Measurements from ENCODE around the gene ZBTB43. TPM values are rescaled to one million over a fixed set of nuclear protein-coding genes. Genes with fewer than 3 reads are reported as not detected.

Gene ZBTB43
- total RNA-seq, 2 experiments from 2014 or later = 4.1 to 6.4 TPM

GRCh38 chr9:126832440-126832839, 27.6 kb downstream of the ZBTB43 start:
- H3K79me2 ChIP-seq (ENCODE audit: insufficient read depth, low read depth, low read length) = no peaks in the 10 kb centered on the region
- no peaks in the 10 kb centered on the region for H3K9me3 ChIP-seq (ENCODE audit: low read length)
- H3K4me1 ChIP-seq (ENCODE audit: insufficient read depth, low read length, poor library complexity, severe bottlenecking) = no peaks in the 10 kb centered on the region
- no peak for DNase-seq (ENCODE audit: low spot score)
- intact Hi-C loops (cut with micrococcal nuclease; ENCODE audit: unreplicated experiment) = no loop called here
- no peak overlapping the region for H3K4me3 ChIP-seq (ENCODE audit: low read depth, low read length, poor library complexity, severe bottlenecking)
- no peaks in the 10 kb centered on the region for H3K9me2 ChIP-seq (ENCODE audit: insufficient read depth, low read length)
- H3K27ac ChIP-seq (ENCODE audit: low read depth, low read length, poor library complexity, severe bottlenecking) = no peak overlapping the region
- no TSS peak for BruUV-seq (replicated peaks)
- TF ChIP-seq EZH2phosphoT487 (IDR thresholded peaks at IDR 0.05; ENCODE audit: borderline replicate concordance, low read depth, low read length) = no peak
- H4K20me1 ChIP-seq (ENCODE audit: insufficient read depth, low read length) = peaks cover 4% of the 10 kb centered on the region; the same call in 1 of the 2 replicates
- H3K36me3 ChIP-seq (ENCODE audit: insufficient read depth, low read length) = peaks cover 33% of the 10 kb centered on the region
- H2AFZ ChIP-seq (ENCODE audit: low read length) = no peak overlapping the region
- H3K4me2 ChIP-seq (ENCODE audit: low read length) = no peak overlapping the region
- ChIA-PET POLR2A (no interaction called here), CTCF (ENCODE audit: unreplicated experiment) (no interaction called here)

DNA sequence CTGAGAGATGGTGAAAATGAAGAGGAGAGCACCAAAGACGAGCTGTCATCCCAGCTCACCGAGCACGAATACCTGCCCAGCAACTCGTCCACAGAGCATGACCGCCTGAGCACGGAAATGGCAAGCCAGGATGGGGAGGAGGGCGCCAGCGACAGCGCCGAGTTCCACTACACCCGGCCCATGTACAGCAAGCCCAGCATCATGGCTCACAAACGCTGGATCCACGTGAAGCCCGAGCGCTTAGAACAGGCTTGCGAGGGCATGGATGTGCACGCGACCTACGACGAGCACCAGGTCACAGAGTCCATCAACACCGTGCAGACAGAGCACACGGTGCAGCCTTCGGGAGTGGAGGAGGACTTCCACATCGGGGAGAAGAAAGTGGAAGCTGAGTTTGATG, 28.2 kb downstream of the ZBTB43 start:
- H3K79me2 ChIP-seq (ENCODE audit: insufficient read depth, low read depth, low read length) = no peaks in the 10 kb centered on the region
- no peak overlapping the region for H3K4me2 ChIP-seq (ENCODE audit: low read length)
- no peak overlapping the region for H2AFZ ChIP-seq (ENCODE audit: low read length)
- TF ChIP-seq CTCF (conservative IDR thresholded peaks at IDR 0.05; ENCODE audit: low read length) = no peak
- TF ChIP-seq EZH2phosphoT487 (IDR thresholded peaks at IDR 0.05; ENCODE audit: borderline replicate concordance, low read depth, low read length) = no peak
- H3K4me3 ChIP-seq (ENCODE audit: low read depth, low read length, poor library complexity, severe bottlenecking) = no peak overlapping the region
- peaks cover 32% of the 10 kb centered on the region for H3K36me3 ChIP-seq (ENCODE audit: insufficient read depth, low read length)
- no peak overlapping the region for H3K27ac ChIP-seq (ENCODE audit: low read depth, low read length, poor library complexity, severe bottlenecking)
- H3K9me2 ChIP-seq (ENCODE audit: insufficient read depth, low read length) = no peaks in the 10 kb centered on the region
- no peaks in the 10 kb centered on the region for H3K9me3 ChIP-seq (ENCODE audit: low read length)
- intact Hi-C loops (cut with micrococcal nuclease; ENCODE audit: unreplicated experiment) = no loop called here
- ChIA-PET POLR2A (no interaction called here), CTCF (ENCODE audit: unreplicated experiment) (no interaction called here)
- BruUV-seq (replicated peaks) = no TSS peak
- DNase-seq (ENCODE audit: low spot score) = no peak
- peaks cover 4% of the 10 kb centered on the region; the same call in 1 of the 2 replicates for H4K20me1 ChIP-seq (ENCODE audit: insufficient read depth, low read length)
- H3K4me1 ChIP-seq (ENCODE audit: insufficient read depth, low read length, poor library complexity, severe bottlenecking) = no peaks in the 10 kb centered on the region

DNA sequence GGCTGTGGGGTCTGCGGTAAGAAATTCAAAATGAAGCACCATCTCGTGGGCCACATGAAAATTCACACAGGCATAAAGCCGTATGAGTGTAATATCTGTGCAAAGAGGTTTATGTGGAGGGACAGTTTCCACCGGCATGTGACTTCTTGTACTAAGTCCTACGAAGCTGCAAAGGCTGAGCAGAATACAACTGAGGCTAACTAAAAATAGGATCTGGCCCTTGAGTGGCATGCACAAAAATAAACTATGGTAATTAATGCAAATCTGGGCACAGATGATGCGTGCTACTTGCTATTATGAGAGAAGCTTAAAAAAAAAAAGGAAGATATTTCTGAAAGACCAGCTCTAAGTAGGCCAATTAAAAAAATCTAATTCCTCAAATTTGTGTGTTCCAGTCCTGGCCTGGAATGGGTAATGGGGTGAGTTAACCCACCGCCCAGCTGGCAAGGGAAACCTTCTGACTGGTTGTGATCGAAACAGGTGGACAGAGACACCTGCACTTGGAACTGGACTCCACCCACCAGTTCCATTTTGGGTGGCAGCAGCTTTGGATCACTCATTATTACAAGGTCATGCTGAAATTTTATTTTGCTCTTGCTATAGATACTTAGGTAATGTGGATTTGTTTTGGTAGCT, 29.0 kb downstream of the ZBTB43 start:
- intact Hi-C loops (cut with micrococcal nuclease; ENCODE audit: unreplicated experiment) = no loop called here
- H3K4me3 ChIP-seq (ENCODE audit: low read depth, low read length, poor library complexity, severe bottlenecking) = no peak overlapping the region
- H3K4me1 ChIP-seq (ENCODE audit: insufficient read depth, low read length, poor library complexity, severe bottlenecking) = no peaks in the 10 kb centered on the region
- H3K4me2 ChIP-seq (ENCODE audit: low read length) = no peak overlapping the region
- DNase-seq (ENCODE audit: low spot score) = no peak
- no peaks in the 10 kb centered on the region for H3K9me2 ChIP-seq (ENCODE audit: insufficient read depth, low read length)
- no peaks in the 10 kb centered on the region for H3K9me3 ChIP-seq (ENCODE audit: low read length)
- H3K79me2 ChIP-seq (ENCODE audit: insufficient read depth, low read depth, low read length) = no peaks in the 10 kb centered on the region
- H4K20me1 ChIP-seq (ENCODE audit: insufficient read depth, low read length) = peaks cover 4% of the 10 kb centered on the region; the same call in 1 of the 2 replicates
- H3K36me3 ChIP-seq (ENCODE audit: insufficient read depth, low read length) = peaks cover 32% of the 10 kb centered on the region
- TF ChIP-seq EZH2phosphoT487 (IDR thresholded peaks at IDR 0.05; ENCODE audit: borderline replicate concordance, low read depth, low read length) (no peak), CTCF (conservative IDR thresholded peaks at IDR 0.05; ENCODE audit: low read length) (no peak)
- no peak overlapping the region for H2AFZ ChIP-seq (ENCODE audit: low read length)
- ChIA-PET POLR2A (interaction anchor here (0.6 kb wide), 1 partner anchor 9 kb away, joined by 4 read pairs; no protein-coding TSS in a partner anchor), CTCF (ENCODE audit: unreplicated experiment) (no interaction called here)
- BruUV-seq (replicated peaks) = no TSS peak
- H3K27ac ChIP-seq (ENCODE audit: low read depth, low read length, poor library complexity, severe bottlenecking) = no peak overlapping the region

All from OCI-LY7 (cell line).